Keratinocyte (primary cell): ENCODE data around the gene CDC16. TPM values are rescaled to one million over a fixed set of nuclear protein-coding genes. Genes with fewer than 3 reads are reported as not detected.

Source experiments
- DNase-seq: peaks from one replicate; pipeline ENCODE4 v3.0.0-alpha.2; 2011; ENCODE audit warnings: low read depth, missing footprints, low spot score
- FAIRE-seq: peaks from 2 replicates; lab custom pipeline; 2011; peaks lifted over from hg19 to GRCh38; lab: Jason Lieb, UNC
- H2AFZ ChIP-seq: 2 replicates; pipeline ENCODE4 v1.6.0; 2012; ENCODE audit warnings: low read length, control low read depth, inconsistent platforms; ENCODE audit not compliant: control insufficient read depth
- H3K27ac ChIP-seq: 2 replicates; pipeline ENCODE4 v1.5.1; 2011; ENCODE audit warnings: low read length; ENCODE audit not compliant: control insufficient read depth, insufficient read depth
- H3K27me3 ChIP-seq: 3 replicates; pipeline ENCODE4 v1.6.0; 2011; ENCODE audit warnings: low read length; ENCODE audit not compliant: control insufficient read depth, insufficient read depth; ENCODE audit errors: extremely low read depth
- H3K36me3 ChIP-seq, 2 experiments: 2 replicates in 1 of 2; 3 replicates in 1 of 2; pipeline ENCODE4 v1.5.1; 2011; ENCODE audit warnings: low read length in 2 of 2, mild to moderate bottlenecking in 1 of 2; ENCODE audit not compliant: control insufficient read depth in 2 of 2, insufficient read depth in 2 of 2; ENCODE audit errors: extremely low read depth in 1 of 2
- H3K4me1 ChIP-seq: 3 replicates; pipeline ENCODE4 v1.5.1; 2011; ENCODE audit warnings: low read length; ENCODE audit not compliant: control insufficient read depth, insufficient read depth; ENCODE audit errors: extremely low read depth
- H3K4me2 ChIP-seq: 3 replicates; pipeline ENCODE4 v1.6.0; 2011; ENCODE audit warnings: low read depth, low read length; ENCODE audit not compliant: control insufficient read depth, insufficient read depth; ENCODE audit errors: extremely low read depth
- H3K4me3 ChIP-seq, 3 experiments: fragments of 200-600 bp in 1 of 3; sonication (generic) in 1 of 3; 2 replicates in 2 of 3; 3 replicates in 1 of 3; pipeline ENCODE4 v1.5.1; 2011 to 2016; ENCODE audit warnings: low read length in 3 of 3, mild to moderate bottlenecking in 3 of 3, control low read depth in 2 of 3, inconsistent platforms in 1 of 3, low read depth in 1 of 3, mixed read lengths in 1 of 3, mixed run types in 1 of 3, moderate library complexity in 1 of 3; ENCODE audit not compliant: control insufficient read depth in 2 of 3, insufficient read depth in 2 of 3; ENCODE audit errors: extremely low read depth in 1 of 3
- H3K79me2 ChIP-seq: 2 replicates; pipeline ENCODE4 v1.6.0; 2012; ENCODE audit warnings: low read length; ENCODE audit not compliant: control insufficient read depth, insufficient read depth
- H3K9ac ChIP-seq: 3 replicates; pipeline ENCODE4 v1.6.0; 2011; ENCODE audit warnings: low read length; ENCODE audit not compliant: control insufficient read depth, insufficient read depth; ENCODE audit errors: extremely low read depth
- H3K9me1 ChIP-seq: 3 replicates; pipeline ENCODE4 v1.6.0; 2011; ENCODE audit warnings: low read length; ENCODE audit not compliant: control insufficient read depth, insufficient read depth; ENCODE audit errors: extremely low read depth
- H3K9me3 ChIP-seq: 2 replicates; pipeline ENCODE4 v1.5.1; 2012; ENCODE audit warnings: low read depth, low read length; ENCODE audit not compliant: control insufficient read depth
- H4K20me1 ChIP-seq: 3 replicates; pipeline ENCODE4 v1.6.0; 2011; ENCODE audit warnings: low read length; ENCODE audit not compliant: control insufficient read depth, insufficient read depth; ENCODE audit errors: extremely low read depth
- EZH2 ChIP-seq: IDR thresholded peaks from one replicate; pipeline ENCODE4 v1.6.1; 2012; ENCODE audit warnings: inconsistent platforms, mild to moderate bottlenecking, low read length, moderate library complexity
- dilution Hi-C: fragments of 300-500 bp; cut with MboI; formaldehyde crosslinking; loops from one replicate; pipeline ENCODE4 v1.7.0; 2020; ENCODE audit warnings: low sequenced_read_pairs; ENCODE audit not compliant: extremely low pct_ligation_motif_present
- polyA plus RNA-seq, 5 experiments: library from polyadenylated mRNA; depleted of rRNA in 3 of 5; stranded (reverse) in 3 of 5; stranded (forward) in 1 of 5; unstranded in 1 of 5; fragments of >200 nt; gene quantifications; 1 replicate in 1 of 5; 2 replicates in 3 of 5; 3 replicates in 1 of 5; pipeline versions ENCODE4 v1.2.1 to v1.2.3, GENCODE V29; 2011 to 2012; ENCODE audit warnings: missing spikeins in 2 of 5, low read depth in 1 of 5, low replicate concordance in 1 of 5
- TF ChIP-seq, protein P1 (sequence below), 3 experiments: IDR thresholded peaks in 1 of 3; conservative IDR thresholded peaks in 1 of 3; optimal IDR thresholded peaks in 1 of 3; 2 replicates in 2 of 3; 3 replicates in 1 of 3; pipeline versions ENCODE3 to v1.5.1; 2011; ENCODE audit warnings: low read length in 3 of 3, mild to moderate bottlenecking in 3 of 3, moderate library complexity in 2 of 3, control low read depth in 1 of 3, inconsistent platforms in 1 of 3; ENCODE audit not compliant: insufficient read depth in 2 of 3; ENCODE audit errors: extremely low read depth in 1 of 3

The CDC16 gene
- polyA plus RNA-seq, 1 donor (not counting 4 experiments of a cell fraction or from before 2014, with no cell fraction given), result 91.8 TPM

- no peaks in the 10 kb centered on the region for H4K20me1 ChIP-seq
- H3K4me1 ChIP-seq, result peaks cover 5% of the 10 kb centered on the region
- H3K9me3 ChIP-seq, result no peaks in the 10 kb centered on the region
Measured at GRCh38 chr13:114244637-114245036, 9.9 kb downstream of the CDC16 start.

GRCh38 chr13:114248011-114248410 is 13.3 kb downstream of the CDC16 start:
- Histone ChIP-seq H3K27me3 (no peaks in the 10 kb centered on the region), H3K4me3 (no peak overlapping the region), H3K27ac (no peak overlapping the region), H3K36me3 (peaks cover 21 to 24% of the 10 kb centered on the region in 2 experiments), H3K79me2 (no peaks in the 10 kb centered on the region), H3K4me2 (no peak overlapping the region), H3K9me3 (no peaks in the 10 kb centered on the region), H4K20me1 (no peaks in the 10 kb centered on the region), H3K4me1 (peaks cover 7% of the 10 kb centered on the region), H2AFZ (no peak overlapping the region), H3K9ac (no peak overlapping the region), H3K9me1 (no peaks in the 10 kb centered on the region)
- no peak for DNase-seq
- no peak for TF ChIP-seq EZH2
- TF ChIP-seq, protein P1, sequence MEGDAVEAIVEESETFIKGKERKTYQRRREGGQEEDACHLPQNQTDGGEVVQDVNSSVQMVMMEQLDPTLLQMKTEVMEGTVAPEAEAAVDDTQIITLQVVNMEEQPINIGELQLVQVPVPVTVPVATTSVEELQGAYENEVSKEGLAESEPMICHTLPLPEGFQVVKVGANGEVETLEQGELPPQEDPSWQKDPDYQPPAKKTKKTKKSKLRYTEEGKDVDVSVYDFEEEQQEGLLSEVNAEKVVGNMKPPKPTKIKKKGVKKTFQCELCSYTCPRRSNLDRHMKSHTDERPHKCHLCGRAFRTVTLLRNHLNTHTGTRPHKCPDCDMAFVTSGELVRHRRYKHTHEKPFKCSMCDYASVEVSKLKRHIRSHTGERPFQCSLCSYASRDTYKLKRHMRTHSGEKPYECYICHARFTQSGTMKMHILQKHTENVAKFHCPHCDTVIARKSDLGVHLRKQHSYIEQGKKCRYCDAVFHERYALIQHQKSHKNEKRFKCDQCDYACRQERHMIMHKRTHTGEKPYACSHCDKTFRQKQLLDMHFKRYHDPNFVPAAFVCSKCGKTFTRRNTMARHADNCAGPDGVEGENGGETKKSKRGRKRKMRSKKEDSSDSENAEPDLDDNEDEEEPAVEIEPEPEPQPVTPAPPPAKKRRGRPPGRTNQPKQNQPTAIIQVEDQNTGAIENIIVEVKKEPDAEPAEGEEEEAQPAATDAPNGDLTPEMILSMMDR (optimal IDR thresholded peaks at IDR 0.05 in 1 of 3, IDR thresholded peaks at IDR 0.05 in 1 of 3, conservative IDR thresholded peaks at IDR 0.05 in 1 of 3; ENCODE audit: extremely low read depth in 1 of 3, insufficient read depth in 2 of 3, low read length in 3 of 3), result no peak
- FAIRE-seq, result no peak
- dilution Hi-C loops, result no loop called here

More at GRCh38 chr13:114244637-114245036, 9.9 kb downstream of the CDC16 start:
- Histone ChIP-seq H3K27ac (no peak overlapping the region), H3K4me3 (no peak overlapping the region), H3K27me3 (no peaks in the 10 kb centered on the region), H3K4me2 (no peak overlapping the region), H2AFZ (no peak overlapping the region), H3K9ac (no peak overlapping the region), H3K9me1 (no peaks in the 10 kb centered on the region), H3K79me2 (peaks cover 5% of the 10 kb centered on the region), H3K36me3 (peaks cover 25 to 29% of the 10 kb centered on the region in 2 experiments)
- dilution Hi-C loops, result no loop called here
- TF ChIP-seq, protein P1 (optimal IDR thresholded peaks at IDR 0.05 in 1 of 3, IDR thresholded peaks at IDR 0.05 in 1 of 3, conservative IDR thresholded peaks at IDR 0.05 in 1 of 3; ENCODE audit: extremely low read depth in 1 of 3, insufficient read depth in 2 of 3, low read length in 3 of 3), result no peak
- no peak for TF ChIP-seq EZH2
- no peak for FAIRE-seq
- DNase-seq, result no peak
